GM19463 (cell line): ENCODE data around the gene CDX1.
A peak's percentile ranks its signal among the peaks of the same experiment; 100 is the strongest.

Experiments
- ATAC-seq: cut with Tn5 transposase; IDR thresholded peaks from one replicate; pipeline ENCODE4 v1.9.1; 2021; ENCODE audit warnings: mild to moderate bottlenecking, moderate library complexity; ENCODE audit not compliant: unreplicated experiment

CDX1 gene

DNA sequence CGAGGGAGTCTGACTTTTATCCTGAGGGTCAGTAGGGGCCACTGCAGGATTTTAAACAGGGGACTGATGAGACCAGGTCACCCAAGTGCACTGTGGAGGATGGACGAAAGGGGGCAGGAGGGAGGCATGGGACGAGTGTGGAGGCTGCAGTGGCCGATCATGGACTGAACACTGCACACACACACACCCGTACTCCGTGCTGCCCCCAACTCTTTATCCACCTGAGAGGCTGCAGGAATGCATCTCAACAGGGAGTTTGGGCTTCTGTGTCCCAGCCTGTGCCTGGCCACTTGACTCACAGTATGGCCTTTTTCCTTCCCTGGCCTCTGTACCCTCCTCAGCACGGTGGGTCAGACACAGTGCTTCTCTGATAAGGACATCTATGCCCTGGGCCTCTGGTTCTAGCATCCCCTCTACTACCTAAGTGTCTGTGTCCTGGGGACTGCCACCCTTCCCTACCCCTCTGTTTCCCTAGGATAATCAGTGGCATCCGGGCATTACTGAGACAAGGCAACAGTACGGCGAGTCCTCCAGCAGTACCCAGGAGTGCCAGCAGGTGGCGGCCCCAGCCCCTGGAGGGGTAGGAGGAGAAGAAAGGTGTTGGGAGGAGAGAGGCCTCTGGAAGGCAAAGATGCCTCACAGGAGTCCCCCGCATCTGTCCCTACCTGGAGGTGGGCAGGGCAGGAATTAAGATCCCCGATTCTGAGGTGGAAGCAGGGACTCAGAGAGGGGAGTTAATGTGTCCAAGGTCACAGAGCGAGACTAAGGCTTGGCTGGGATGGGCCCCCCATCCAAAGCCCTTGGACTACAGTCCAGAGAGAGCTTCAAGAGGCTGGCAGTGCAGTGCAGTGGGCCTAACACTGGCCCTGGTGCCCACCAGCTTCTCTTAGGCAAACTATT is 5.1 kb upstream of the CDX1 start:
- peak; percentile 86 for ATAC-seq

DNA sequence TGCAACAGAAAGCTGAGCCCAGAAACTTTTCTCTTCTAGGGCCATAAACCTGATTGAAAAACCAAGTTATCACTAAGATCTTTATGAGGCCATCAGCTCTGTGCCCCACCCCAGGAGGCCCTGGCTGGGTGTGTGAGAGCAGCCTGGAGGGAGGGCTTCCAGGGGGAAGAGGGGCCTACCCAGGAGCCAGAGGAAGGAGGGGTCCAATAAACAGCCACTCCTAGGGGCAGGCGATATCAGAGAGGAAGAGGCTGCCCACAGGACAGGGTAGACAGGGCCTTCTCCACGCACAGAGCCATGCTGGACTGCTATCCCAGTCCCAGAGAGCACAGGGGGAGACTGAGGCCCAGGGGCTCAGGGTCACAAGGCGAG is 4.5 kb upstream of the CDX1 start:
- ATAC-seq: no peak

DNA sequence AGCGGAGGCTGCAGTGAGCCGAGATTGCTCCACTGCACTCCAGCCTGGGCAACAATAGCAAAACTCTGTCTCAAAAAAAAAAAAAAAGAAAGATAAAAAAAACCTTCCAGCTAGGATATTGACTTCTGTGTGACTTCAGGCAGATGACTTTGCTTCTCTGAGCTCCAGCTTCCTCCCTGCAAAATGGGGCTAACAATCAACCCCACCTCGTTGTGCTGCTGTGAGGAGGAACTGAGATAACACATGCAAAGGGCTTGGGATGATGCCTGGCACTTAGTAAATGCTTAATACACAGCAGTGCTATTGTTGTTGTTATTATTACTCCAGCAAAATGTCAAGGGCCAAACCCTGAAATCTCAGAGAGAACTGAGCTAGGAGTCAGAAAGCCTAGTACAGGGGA is 3.5 kb upstream of the CDX1 start:
- no peak for ATAC-seq

DNA sequence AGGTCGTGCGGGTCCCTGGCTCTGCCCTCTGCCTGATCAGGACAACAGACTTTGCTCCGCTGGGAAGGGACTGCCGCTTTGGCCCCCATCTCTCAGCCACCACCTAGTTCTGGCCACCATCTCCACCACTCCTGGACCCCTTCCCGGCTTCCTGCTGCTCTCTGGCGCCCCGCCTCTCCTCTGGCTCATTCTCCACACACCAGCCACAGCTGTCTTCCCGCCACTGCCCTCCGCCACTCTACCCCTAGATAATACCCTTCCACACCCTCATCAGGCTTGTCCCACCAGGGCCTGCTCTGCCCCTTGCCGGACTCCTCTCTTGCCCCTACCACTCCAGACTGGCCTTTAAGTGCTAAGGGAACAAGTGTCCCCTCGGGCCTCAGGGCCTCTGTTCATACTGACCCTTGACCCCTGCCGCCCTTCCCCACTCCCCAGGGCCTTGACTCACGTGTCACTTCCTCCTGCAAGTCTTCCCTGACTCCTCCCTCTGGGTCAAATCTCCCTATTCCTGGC is 3.0 kb upstream of the CDX1 start:
- no peak for ATAC-seq

DNA sequence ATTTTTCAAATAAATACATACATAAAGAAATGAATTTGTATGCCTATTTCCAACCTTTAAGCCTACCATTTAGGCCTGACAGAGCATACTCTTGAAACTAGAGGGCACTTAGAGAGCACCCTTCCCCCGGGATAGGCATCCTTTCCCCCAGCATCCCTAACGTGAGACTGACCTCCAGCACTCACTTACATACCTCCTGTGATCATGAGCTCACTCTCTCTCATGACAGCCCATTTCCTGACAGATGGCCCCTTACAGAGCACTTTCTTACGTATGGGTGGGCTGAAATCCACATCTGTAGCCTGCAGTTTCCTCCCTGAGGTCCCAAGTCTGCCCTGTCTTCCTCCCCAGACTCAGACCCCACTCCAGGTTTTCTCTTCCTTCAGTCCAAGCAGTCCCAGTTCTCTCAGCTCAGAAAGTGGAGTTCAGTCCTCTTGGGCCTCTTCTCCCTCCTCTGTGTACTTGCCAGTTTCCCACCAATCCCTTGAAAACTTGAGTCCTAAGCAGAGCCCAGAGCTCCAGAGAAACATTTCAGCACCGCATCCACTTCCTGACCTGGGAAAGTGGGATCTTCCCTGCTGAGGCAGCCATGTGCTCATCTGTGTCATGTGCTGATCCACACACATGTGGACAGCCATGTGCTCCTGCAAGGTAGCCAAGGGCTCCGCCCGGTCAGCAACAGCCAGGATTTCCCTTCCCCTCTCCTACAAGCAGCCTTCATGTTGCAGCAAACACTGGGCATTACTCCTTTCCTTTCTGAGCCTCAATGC is 2.2 kb upstream of the CDX1 start:
- no peak for ATAC-seq

DNA sequence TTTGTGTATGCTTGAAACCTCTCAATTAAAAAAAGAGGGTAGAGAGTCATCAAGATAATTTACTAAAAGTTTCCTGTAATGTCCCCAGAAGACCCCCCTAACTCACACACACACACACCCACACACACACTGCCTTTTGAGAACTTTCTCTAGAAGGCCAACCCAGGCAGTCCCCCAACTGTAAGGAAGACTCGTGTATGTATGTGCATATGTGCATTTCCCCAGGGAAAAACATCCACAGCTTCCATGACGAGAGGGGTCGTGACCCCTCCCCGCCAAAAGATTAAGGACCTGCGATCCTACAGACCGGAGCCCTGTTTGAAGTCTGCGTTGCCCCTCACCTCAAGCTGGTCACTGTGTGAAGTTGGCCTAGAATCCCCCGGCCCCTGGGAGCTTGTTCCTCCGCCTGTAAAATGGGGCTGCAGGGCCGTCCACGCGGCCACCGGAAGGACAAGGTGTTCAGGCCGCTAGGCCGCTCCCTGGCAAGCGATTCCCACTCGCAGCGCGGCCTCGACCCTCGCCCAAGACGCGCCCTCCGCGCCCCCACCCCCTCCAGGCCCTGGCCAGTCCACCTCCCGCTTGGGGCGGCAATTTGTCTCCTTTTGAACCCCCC is 435 bp upstream of the CDX1 start:
- no peak for ATAC-seq

DNA sequence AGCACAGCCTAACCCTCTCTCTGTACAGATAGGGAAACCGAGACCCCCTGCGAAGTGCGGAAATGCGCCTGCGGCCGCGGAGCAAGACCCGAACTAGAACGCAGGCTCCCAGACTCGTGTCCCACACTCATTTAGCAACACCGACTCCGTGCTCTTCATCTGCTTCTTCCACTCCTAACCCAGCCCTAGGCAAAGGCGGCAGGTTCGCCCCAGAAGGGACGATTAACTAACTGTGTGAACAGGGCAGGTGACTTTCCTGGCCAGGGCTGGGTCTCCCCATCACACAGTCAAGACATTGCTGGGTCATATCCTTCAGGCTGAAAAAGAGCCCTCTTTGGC is 903 bp downstream of the CDX1 start:
- no peak for ATAC-seq

DNA sequence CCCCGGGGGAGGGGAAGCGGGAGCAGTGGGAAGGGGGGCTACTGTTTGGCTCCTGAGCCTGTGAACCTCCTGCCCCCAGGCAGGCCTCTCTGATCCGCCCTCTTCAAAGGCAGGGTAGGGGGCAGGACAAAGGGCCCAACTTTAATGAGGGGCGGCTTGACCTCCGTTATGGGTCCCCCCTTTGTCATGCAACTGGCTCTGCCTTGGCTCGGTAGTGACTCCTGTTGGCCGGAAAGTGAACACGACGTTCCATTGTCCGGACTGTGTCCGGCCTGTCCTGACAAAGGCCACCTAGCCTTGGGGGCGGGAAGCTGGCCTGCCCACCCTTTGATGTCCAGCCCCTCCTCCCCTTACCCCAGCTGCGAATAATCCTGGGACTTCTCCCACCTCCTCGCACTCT is 1.3 kb downstream of the CDX1 start:
- no peak for ATAC-seq

DNA sequence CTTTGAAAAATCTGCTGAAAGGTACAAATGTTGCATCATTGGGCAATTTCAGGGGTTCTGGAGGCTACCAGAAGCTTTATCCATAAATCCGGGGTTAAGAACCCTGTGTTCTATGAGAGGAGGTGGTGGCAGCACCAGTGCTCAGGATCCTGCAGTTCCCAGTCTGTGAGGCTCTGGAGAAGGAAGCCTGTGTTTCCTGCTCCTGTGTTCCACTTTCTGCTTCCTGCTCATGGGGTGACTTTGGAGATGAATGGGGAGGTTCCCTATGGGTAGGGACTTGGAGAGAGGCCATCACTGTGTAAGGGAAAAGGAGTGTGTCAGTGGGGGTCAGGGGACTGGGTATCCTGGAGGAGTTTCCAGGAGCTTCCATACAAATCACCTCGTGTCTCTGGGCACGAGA is 2.3 kb downstream of the CDX1 start:
- no peak for ATAC-seq

DNA sequence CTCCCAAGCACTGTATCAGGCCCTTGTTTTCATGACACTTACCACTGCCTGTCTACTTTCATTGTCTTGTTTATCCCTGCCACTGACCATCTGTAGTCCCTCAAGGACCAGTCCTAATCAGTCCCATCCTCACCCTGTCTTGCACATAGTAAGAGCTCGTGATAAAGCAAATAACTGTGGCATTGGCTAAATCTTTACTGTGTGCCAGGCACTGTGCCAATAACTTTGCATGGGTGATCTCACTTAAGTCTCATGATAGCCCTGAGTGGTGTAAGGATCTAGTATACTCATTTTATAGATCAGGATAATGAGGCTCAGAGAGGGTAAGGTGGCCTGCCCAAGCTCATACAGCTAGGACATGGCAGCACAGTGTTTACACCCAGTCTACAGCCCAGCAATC is 5.6 kb downstream of the CDX1 start:
- no peak for ATAC-seq

DNA sequence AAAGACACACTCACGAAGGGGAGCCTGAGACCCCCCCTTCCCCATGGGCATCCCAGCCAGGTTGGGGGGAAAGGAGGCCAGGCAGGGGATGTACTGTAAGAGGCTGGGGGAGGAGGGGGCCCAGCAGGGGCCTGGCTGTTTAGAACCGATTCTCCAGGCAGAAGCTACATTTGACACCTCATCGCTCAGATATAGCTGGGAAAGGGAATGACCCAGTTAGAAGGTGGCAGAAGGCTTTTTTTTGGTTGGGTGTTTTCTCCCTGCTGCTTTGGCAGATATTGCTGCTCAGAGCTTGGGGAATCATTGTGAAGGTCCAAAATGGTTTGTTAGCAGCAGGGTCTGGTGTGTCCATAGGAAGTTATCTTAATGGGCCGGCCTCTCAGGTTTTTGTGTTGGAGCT is 6.0 kb downstream of the CDX1 start:
- ATAC-seq: no peak

DNA sequence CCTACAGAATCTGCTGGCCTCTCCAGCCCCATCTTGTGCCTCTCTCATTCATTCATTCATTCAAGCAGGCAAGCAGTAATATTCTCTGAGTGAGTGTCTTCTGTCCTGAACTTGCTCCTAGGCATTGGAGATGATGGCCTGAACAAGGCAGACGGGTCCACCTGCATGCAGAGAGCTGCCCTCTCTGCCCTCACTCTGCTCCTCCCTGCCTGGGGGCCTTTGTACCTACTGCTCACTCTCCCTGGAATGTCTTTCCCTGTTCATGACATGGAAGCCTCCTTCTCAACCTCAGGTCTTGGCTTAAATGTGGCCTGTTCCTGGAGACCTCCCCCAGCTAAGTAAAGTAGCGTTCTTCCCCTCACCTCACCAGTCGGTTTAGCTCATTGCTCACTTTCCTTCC is 6.6 kb downstream of the CDX1 start:
- no peak for ATAC-seq

DNA sequence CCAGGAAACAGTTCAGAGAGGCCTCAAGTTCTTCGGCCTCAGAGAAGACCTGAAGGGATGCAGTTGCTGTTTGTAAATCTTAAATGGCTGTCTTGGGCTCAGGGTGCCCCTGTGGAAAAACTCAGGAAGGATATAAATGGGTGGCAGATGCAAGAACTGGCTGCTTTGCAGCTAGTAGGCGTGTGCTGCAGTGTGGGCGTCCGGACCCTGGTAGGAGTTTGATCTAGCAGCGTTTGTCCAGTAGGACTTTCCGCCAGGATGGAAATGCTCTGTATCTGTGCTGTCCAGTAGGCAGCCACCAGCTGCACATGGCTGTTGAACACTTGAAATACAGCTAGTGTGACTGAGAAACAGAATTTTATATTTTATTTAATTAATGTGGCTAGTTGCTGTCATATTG is 7.7 kb downstream of the CDX1 start:
- ATAC-seq: no peak

DNA sequence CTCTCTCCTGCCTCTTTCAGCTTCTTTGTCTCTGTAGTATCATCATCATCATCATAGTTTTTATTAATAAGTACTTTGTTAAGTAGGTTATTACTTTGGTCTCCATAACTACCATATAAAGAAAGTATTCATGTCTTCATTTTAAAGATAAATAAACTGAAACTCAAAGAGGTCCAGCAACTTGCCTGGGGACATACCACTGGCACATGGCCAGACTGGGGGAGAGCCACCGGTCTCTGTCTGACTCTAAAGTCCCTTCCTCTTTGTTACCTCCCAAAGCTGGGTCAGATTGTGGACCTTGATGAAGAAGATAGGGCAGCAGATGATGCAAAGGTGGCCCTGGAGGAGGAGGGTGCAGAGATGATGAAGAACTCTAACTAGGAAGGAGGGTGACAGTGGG is 8.5 kb downstream of the CDX1 start:
- no peak for ATAC-seq

DNA sequence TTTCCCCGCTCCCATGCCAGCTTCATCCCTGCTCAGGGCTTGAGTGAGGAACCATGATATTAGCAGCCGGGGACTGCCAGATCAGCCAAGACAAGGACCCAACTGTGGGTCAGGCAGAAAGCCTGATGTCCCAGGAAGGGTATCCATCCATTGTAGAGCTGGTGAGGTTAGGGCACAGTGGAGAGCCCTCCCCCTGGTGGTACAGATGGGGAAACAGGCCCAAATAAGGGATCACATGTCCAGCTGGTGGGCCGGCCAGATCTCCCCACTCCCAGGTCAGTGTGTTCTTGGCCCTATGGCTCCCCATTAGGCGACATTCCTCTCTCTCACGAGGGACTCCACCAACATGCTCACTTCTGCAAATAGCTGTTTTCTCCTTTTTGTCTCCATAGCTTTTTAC is 9.0 kb downstream of the CDX1 start:
- no peak for ATAC-seq

DNA sequence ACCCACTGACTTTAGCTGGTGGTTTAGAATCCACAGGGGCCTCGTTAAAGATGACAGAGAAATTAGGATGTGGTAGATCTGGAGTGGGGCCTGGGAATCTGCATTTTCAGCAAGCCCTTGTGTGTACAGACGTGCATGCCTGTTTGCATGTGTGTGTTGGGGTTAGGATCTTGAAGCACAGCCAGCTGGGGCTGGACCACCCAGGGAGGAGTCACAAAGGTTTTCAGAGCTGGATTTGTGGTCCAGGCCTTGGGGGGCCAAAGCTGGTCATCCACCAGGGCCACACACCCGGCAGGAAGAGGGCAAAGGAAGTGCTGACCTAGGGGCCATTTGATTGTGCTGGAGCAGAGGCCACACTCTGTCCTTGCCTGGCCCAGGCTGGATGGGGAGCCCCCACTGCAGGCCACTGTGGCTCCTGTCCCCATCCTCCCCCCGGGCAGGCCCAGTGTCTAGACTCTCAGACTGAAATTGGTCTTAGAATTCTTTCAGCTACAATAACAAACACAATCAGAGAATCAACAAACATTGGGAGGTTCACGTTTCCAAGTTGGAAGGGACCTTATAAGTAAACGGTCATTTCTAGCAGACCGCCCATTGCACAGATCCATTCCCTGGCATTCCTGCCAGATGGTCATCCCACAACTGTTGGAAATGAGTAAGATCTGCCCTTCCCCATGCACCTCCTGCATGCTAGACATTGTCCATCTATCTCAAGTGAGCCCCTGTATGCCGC is 10.3 kb downstream of the CDX1 start:
- ATAC-seq: no peak

DNA sequence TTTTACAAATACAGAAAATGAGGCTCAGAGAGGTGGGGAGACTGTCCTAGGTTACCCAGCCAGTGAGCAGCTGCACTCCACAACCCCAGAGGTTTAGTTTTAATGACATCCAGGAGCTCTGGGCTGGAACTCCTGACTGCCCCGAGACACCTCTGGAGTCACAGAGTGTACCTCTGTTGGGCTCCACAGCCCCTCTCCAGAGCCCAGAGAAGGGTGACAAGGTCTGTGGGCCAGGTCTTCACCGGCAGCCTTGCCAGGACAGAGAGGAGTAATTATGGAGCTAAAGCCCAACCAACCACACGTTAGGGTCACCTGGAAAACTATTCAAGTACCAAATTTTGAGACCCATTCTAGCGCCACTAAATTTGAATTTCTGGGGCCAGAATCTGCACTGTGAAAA is 11.1 kb downstream of the CDX1 start:
- ATAC-seq: no peak

DNA sequence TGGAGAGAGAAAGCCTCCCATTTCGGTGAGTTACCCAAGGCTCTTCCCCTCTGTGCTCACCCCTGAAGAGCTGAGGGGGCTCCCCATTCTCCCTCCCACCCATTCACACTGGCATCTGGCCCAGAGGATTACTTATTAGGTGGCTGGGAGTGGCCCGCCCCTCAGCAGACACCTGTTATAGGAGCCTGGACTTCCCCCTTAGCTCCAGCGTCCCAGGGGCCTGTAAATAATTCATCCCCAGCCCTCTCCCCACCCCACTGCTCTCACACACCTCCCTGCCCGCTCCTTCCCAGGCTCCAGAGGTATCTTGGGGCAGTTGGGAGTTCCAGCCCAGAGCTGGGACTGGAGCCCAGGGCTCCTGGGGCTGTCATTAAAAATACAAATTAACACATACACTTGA is 11.7 kb downstream of the CDX1 start:
- ATAC-seq: peak; percentile 92

DNA sequence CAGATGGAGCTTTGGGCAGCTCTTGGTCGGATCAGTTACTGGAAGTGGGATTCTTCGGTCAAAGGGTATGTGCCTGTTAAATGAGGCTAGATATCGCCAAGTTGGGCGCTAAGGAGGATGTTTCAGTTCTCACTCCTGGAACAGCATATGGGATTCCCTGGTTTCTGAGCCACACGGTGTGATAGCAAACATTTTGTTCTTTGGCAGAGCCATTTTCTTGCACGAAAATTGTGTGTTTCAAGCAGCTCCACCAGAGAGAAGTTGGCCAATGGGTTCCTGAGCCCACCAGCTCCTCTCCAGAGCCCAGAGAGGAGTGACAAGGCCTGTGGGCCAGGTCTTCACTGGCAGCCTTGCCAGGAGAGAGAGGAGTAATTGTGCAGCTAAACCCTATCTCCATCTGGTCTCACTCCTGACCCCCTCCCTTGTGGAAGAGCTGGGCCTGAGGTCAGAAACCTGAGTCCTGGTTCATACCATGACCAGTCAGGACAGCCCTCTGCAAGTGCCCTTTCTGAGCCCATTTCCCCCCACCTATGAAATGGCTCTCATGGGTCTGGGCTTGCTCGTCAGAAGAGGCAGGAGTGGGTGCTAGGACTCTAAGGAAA is 12.5 kb downstream of the CDX1 start:
- ATAC-seq: no peak

DNA sequence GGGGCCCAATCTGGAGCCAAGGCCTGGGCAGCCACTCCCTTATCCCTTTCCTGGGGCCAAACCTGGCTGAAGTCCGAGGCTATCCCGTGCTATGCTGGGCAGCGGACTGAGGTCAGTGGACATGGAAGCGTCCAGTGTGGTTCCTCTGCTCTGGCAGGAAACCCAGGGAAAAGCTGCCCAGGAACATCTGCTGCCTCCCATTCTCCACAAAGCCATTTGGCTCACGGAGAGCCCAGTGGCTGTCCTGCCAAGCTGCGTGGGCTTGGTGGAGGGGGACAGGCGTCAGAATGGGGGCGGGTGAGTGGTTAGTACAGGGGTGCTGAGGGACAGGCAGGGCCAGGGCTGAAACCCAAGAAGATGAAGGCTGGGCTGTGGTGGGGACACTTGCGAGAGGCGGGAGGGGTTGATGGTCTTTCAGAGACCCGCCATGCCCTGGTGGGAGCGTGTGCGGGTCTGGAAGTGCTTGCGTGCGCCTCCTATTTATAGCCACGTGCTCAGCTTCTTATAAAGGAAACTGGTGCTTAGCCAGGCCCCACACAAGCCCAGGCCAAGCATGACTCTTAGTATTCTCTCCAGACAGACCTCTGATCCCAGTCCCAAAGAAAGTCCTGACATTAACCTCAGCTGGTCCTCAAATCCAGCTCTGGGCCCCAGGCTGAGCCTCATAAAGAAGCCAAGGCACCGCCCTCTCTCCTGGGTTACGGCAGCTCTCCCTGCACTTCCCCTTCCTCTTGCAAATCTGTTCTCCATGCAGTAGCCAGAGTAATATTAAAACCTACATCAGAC is 13.9 kb downstream of the CDX1 start:
- no peak for ATAC-seq
